IPS-20b (cell line): ENCODE results near the gene SHISA9.
A peak's percentile ranks its signal among the peaks of the same experiment; 100 is the strongest.

Source experiments
- H3K27ac ChIP-seq: one replicate; pipeline ENCODE4 v1.5.1; 2013; ENCODE audit warnings: low read length
- H3K27me3 ChIP-seq: 2 replicates; pipeline ENCODE4 v1.6.1; 2013; ENCODE audit warnings: mild to moderate bottlenecking, low read length, inconsistent platforms; ENCODE audit not compliant: insufficient read depth
- H3K36me3 ChIP-seq: 2 replicates; pipeline ENCODE4 v1.6.1; 2013; ENCODE audit warnings: low read depth, mild to moderate bottlenecking, inconsistent platforms, low read length, moderate library complexity; ENCODE audit not compliant: insufficient read depth
- H3K4me1 ChIP-seq: 2 replicates; pipeline ENCODE4 v1.6.1; 2013; ENCODE audit warnings: mild to moderate bottlenecking, control low read depth, inconsistent platforms, low read length, moderate library complexity; ENCODE audit not compliant: insufficient read depth
- H3K4me3 ChIP-seq: 2 replicates; pipeline ENCODE4 v1.5.1; 2013; ENCODE audit warnings: mild to moderate bottlenecking, low read length, inconsistent platforms
- H3K9ac ChIP-seq: 2 replicates; pipeline ENCODE4 v1.6.1; 2013; ENCODE audit warnings: low read depth, mild to moderate bottlenecking, inconsistent platforms, low read length, moderate library complexity
- H3K9me3 ChIP-seq: 2 replicates; pipeline ENCODE4 v1.6.1; 2013; ENCODE audit warnings: mild to moderate bottlenecking, low read depth, low read length, inconsistent platforms; ENCODE audit not compliant: insufficient read depth

SHISA9 gene

GRCh38 chr16:13032911-13033310 lies 131.5 kb downstream of the SHISA9 start:
- H3K36me3 ChIP-seq: no peaks in the 10 kb centered on the region
- H3K27me3 ChIP-seq: no peaks in the 10 kb centered on the region
- 0 out of 2 replicates have a peak, but pooled peaks cover 4% of the 10 kb centered on the region for H3K4me1 ChIP-seq
- H3K27ac ChIP-seq: no peak overlapping the region
- no peak overlapping the region for H3K4me3 ChIP-seq
- no peaks in the 10 kb centered on the region for H3K9me3 ChIP-seq
- H3K9ac ChIP-seq: no peak overlapping the region

- Histone ChIP-seq H3K9ac (no peak overlapping the region), H3K27me3 (no peaks in the 10 kb centered on the region), H3K9me3 (no peaks in the 10 kb centered on the region; the same call in 1 of the 2 replicates)
Measured at GRCh38 chr16:13036600-13036999, 135.2 kb downstream of the SHISA9 start.

DNA sequence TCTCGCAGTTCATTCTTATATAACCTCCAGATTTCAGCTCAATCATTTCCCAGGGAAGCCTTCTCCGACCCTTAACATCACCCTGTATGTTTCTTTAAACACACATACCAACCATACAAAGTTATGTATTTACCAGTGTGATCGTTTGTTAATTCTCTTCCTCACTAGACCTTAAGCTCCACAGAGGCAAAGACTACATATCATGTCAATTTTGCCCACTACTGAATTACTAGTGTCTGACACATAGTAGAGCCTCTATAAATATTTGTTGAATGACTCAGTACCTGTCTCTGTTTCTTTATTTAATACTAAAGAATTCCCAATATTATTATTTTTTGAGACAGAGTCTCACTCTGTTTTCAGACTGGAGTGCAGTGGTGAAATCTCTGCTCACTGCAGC lies 137.2 kb downstream of the SHISA9 start:
- Histone ChIP-seq H3K9ac (no peak overlapping the region), H3K36me3 (no peaks in the 10 kb centered on the region), H3K4me3 (no peak overlapping the region), H3K27me3 (no peaks in the 10 kb centered on the region), H3K9me3 (no peaks in the 10 kb centered on the region; the same call in 1 of the 2 replicates), H3K4me1 (peaks cover 13% of the 10 kb centered on the region; the same call in 1 of the 2 replicates), H3K27ac (no peak overlapping the region)

More at GRCh38 chr16:13036600-13036999, 135.2 kb downstream of the SHISA9 start:
- no peaks in the 10 kb centered on the region for H3K36me3 ChIP-seq
- H3K27ac ChIP-seq: no peak overlapping the region
- peaks cover 13% of the 10 kb centered on the region; the same call in 1 of the 2 replicates for H3K4me1 ChIP-seq
- H3K4me3 ChIP-seq: no peak overlapping the region

DNA sequence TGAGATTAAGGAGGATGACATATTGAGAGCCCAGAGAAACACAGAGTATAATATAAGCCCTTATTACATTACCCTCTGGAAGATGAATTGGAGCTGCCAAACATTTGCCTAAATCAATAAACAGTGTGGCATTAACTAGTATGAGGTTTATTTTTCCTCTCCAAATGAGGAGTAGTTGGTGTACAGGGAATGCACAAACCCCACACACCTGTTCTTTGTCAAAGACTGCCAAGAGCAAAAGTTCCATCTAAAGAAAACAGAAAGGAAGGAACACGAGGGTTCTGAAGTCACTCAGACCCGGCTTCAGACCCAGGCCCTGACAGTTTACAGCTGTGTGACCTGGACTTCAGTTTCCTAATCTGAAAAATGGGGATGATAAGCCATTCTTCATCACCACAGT lies 138.1 kb downstream of the SHISA9 start:
- no peak overlapping the region for H3K27ac ChIP-seq
- no peaks in the 10 kb centered on the region for H3K27me3 ChIP-seq
- H3K9me3 ChIP-seq: no peaks in the 10 kb centered on the region; the same call in 1 of the 2 replicates
- peaks cover 13% of the 10 kb centered on the region; the same call in 1 of the 2 replicates for H3K4me1 ChIP-seq
- no peaks in the 10 kb centered on the region for H3K36me3 ChIP-seq
- no peak overlapping the region for H3K4me3 ChIP-seq
- H3K9ac ChIP-seq: no peak overlapping the region

GRCh38 chr16:13041180-13041579 lies 139.8 kb downstream of the SHISA9 start:
- no peaks in the 10 kb centered on the region for H3K27me3 ChIP-seq
- peak overlapping the region; percentile 14; the same call in 1 of the 2 replicates for H3K9ac ChIP-seq
- no peak overlapping the region for H3K27ac ChIP-seq
- no peaks in the 10 kb centered on the region for H3K36me3 ChIP-seq
- no peak overlapping the region for H3K4me3 ChIP-seq
- peaks cover 13% of the 10 kb centered on the region; the same call in 1 of the 2 replicates for H3K4me1 ChIP-seq
- H3K9me3 ChIP-seq: no peaks in the 10 kb centered on the region; the same call in 1 of the 2 replicates

DNA sequence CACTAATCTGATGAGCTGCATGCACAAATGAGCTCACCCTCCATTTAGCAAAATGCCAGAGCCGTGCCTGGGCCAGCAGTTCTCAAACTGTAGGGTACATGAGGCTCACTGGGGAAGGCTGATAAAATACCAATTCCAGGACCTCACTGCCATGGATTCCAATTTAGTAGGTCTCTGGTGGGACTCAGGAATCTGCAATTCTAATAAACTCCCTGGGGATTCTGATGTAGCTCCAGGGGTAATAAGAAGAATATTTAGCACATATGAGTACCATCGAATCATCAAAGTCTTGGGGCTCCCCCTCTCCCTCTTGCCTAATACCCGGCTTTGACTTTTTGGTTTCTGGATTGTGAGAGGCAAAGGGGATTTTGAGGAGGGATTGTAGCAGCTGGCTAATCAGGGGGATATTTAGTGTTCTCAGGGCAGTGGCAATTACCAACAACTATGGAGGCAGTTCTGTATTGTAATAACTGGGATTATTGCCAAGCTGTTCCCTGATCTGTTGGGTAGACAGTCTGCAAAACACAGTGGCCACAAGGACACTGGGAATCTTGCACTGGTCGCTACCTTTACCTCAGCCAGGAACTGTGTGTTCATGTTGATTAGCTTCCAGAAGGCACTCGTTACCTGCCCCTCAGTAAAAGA lies 140.4 kb downstream of the SHISA9 start:
- H3K4me3 ChIP-seq: no peak overlapping the region
- H3K4me1 ChIP-seq: peaks cover 13% of the 10 kb centered on the region; the same call in 1 of the 2 replicates
- H3K9me3 ChIP-seq: no peaks in the 10 kb centered on the region; the same call in 1 of the 2 replicates
- H3K9ac ChIP-seq: peak overlapping the region; percentile 14; the same call in 1 of the 2 replicates
- H3K27me3 ChIP-seq: no peaks in the 10 kb centered on the region
- H3K36me3 ChIP-seq: no peaks in the 10 kb centered on the region
- H3K27ac ChIP-seq: no peak overlapping the region

GRCh38 chr16:13042291-13042685 lies 140.9 kb downstream of the SHISA9 start:
- Histone ChIP-seq H3K4me1 (peaks cover 10% of the 10 kb centered on the region; the same call in 1 of the 2 replicates), H3K9ac (no peak overlapping the region), H3K27me3 (no peaks in the 10 kb centered on the region), H3K9me3 (no peaks in the 10 kb centered on the region; the same call in 1 of the 2 replicates), H3K4me3 (no peak overlapping the region), H3K36me3 (no peaks in the 10 kb centered on the region), H3K27ac (no peak overlapping the region)

GRCh38 chr16:13046061-13046821 lies 144.8 kb downstream of the SHISA9 start:
- H3K36me3 ChIP-seq: no peaks in the 10 kb centered on the region
- H3K9me3 ChIP-seq: peaks cover 12% of the 10 kb centered on the region; the same call in 1 of the 2 replicates
- H3K27ac ChIP-seq: no peak overlapping the region
- H3K4me1 ChIP-seq: peaks cover 3% of the 10 kb centered on the region; the same call in 1 of the 2 replicates
- no peak overlapping the region; the same call in 1 of the 2 replicates for H3K9ac ChIP-seq
- no peak overlapping the region for H3K4me3 ChIP-seq
- no peaks in the 10 kb centered on the region for H3K27me3 ChIP-seq

DNA sequence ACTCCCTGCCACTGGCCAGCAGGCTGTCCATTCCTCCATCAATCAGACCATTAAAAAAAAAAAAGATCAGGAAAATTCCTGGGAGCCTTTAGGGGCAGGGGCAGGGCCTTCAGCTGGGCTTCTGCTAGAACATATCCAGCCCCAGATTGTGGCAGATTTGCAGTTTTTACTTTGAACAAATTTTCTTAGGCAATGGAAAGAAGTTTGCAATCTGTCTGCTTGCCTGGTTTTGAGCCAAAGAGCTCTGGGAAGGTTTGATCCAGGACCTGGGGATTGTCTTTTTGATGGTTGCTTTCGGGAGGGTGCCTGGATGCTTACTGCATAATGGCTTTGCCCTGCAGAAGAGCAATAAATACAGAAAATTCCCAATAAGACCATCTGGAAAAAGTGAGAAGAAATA lies 145.9 kb downstream of the SHISA9 start:
- Histone ChIP-seq H3K9ac (no peak overlapping the region), H3K27ac (no peak overlapping the region), H3K4me1 (no peaks in the 10 kb centered on the region), H3K27me3 (no peaks in the 10 kb centered on the region), H3K36me3 (no peaks in the 10 kb centered on the region), H3K9me3 (peaks cover 12% of the 10 kb centered on the region; the same call in 1 of the 2 replicates), H3K4me3 (no peak overlapping the region)

GRCh38 chr16:13049688-13050087 lies 148.3 kb downstream of the SHISA9 start:
- Histone ChIP-seq H3K4me1 (no peaks in the 10 kb centered on the region), H3K9me3 (peaks cover 12% of the 10 kb centered on the region; the same call in 1 of the 2 replicates), H3K9ac (no peak overlapping the region), H3K36me3 (no peaks in the 10 kb centered on the region), H3K27me3 (no peaks in the 10 kb centered on the region), H3K4me3 (no peak overlapping the region), H3K27ac (no peak overlapping the region)

DNA sequence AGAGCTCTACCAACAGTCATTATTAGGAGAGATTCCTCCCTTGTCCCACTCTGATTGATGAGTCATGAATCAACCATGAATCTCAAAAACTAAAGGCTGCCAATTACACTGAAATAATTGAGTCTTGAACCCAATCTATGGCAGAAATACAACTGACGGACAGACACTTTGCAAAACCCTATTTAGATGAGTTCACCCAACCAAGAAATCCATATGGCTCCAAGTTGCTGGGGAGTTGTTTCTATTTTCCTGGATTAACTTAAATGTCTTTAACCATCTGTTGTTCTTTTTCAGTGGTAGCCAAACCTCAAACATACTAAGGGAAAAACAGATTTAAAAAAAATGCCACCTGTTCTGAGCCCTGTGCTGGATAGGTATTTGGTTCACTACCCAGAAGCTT lies 151.0 kb downstream of the SHISA9 start:
- Histone ChIP-seq H3K9ac (no peak overlapping the region), H3K4me3 (no peak overlapping the region), H3K27me3 (no peaks in the 10 kb centered on the region), H3K27ac (no peak overlapping the region), H3K36me3 (no peaks in the 10 kb centered on the region), H3K4me1 (peaks cover 6% of the 10 kb centered on the region), H3K9me3 (peaks cover 12% of the 10 kb centered on the region; the same call in 1 of the 2 replicates)
